WTC11 (cell line): Measurements from ENCODE around the gene FASN. TPM values are rescaled to one million over a fixed set of nuclear protein-coding genes. Genes with fewer than 3 reads are reported as not detected.

Source experiments
- ATAC-seq: fragments of 200-7000 bp; cut with Tn5 transposase; 2 replicates; pipeline ENCODE4 v1.10.0; 2021; ENCODE audit warnings: mild to moderate bottlenecking, moderate library complexity
- CTCF ChIA-PET: fragments of 300-600 bp; sonication (Branson Sonifier 250); formaldehyde crosslinking; loops from one replicate; lab custom pipeline; 2021; ENCODE audit warnings: antibody characterized with exemption; lab: Charles Lee
- POLR2A ChIA-PET: fragments of 350-600 bp; sonication (Branson Sonifier 250); formaldehyde crosslinking; loops from one replicate; lab custom pipeline; 2021; ENCODE audit warnings: antibody characterized with exemption; lab: Charles Lee
- DNase-seq: peaks from one replicate; pipeline ENCODE4 v3.0.0; 2021; ENCODE audit warnings: low spot score
- H3K27ac Mint-ChIP-seq: 2 replicates; pipeline ENCODE4 v1.8.0; 2021; ENCODE audit warnings: mixed read lengths
- H3K27me3 Mint-ChIP-seq: 2 replicates; pipeline ENCODE4 v1.8.0; 2021; ENCODE audit warnings: low read depth, mild to moderate bottlenecking, moderate library complexity, mixed read lengths
- H3K36me3 Mint-ChIP-seq: 2 replicates; pipeline ENCODE4 v1.8.0; 2021; ENCODE audit warnings: mixed read lengths
- H3K4me1 Mint-ChIP-seq: 2 replicates; pipeline ENCODE4 v1.8.0; 2022; ENCODE audit warnings: mixed read lengths
- H3K4me3 Mint-ChIP-seq: 2 replicates; pipeline ENCODE4 v1.8.0; 2021; ENCODE audit warnings: mild to moderate bottlenecking, moderate library complexity, mixed read lengths
- H3K9me3 Mint-ChIP-seq: 2 replicates; pipeline ENCODE4 v1.8.0; 2021; ENCODE audit warnings: mixed read lengths
- EMX1 ChIP-seq: fragments of 250-450 bp; sonication (Bioruptor Pico); IDR thresholded peaks from 2 replicates; pipeline ENCODE4 v1.8.0; 2021; ENCODE audit warnings: mild to moderate bottlenecking
- PRRX2 ChIP-seq: fragments of 250-450 bp; sonication (Bioruptor Pico); IDR thresholded peaks from 2 replicates; pipeline ENCODE4 v1.8.0; 2021; ENCODE audit warnings: mild to moderate bottlenecking
- total RNA-seq: library from RNA; stranded (reverse); gene quantifications from 3 replicates; pipeline ENCODE4 v1.2.3, GENCODE V29; 2021
- TF ChIP-seq, protein P1 (sequence below): fragments of 250-450 bp; sonication (Bioruptor Pico); IDR thresholded peaks from 2 replicates; pipeline ENCODE4 v1.9.0; 2021; ENCODE audit warnings: mild to moderate bottlenecking, borderline replicate concordance
- TF ChIP-seq, protein P2 (sequence below): sonication (generic); formaldehyde crosslinking; IDR thresholded peaks from 2 replicates; pipeline ENCODE4 v1.8.1; 2023; ENCODE audit warnings: mild to moderate bottlenecking, missing genetic modification reagents, moderate library complexity
- TF ChIP-seq, protein P3 (sequence below): sonication (generic); formaldehyde crosslinking; IDR thresholded peaks from 2 replicates; pipeline ENCODE4 v1.8.0; 2022; ENCODE audit warnings: mild to moderate bottlenecking, missing genetic modification reagents
- TF ChIP-seq, protein P4 (sequence below): sonication (generic); formaldehyde crosslinking; IDR thresholded peaks from 2 replicates; pipeline ENCODE4 v1.8.1; 2023; ENCODE audit warnings: mild to moderate bottlenecking, moderate library complexity, missing genetic modification reagents
- TF ChIP-seq, protein P5 (sequence below): fragments of 250-450 bp; sonication (Bioruptor Pico); IDR thresholded peaks from 2 replicates; pipeline ENCODE4 v1.9.0; 2021; ENCODE audit warnings: mild to moderate bottlenecking
- TF ChIP-seq, protein P6 (sequence below): sonication (generic); formaldehyde crosslinking; IDR thresholded peaks from 2 replicates; pipeline ENCODE4 v1.8.0; 2022; ENCODE audit warnings: missing genetic modification reagents
- TF ChIP-seq, protein P7 (sequence below): fragments of 200-600 bp; IDR thresholded peaks from 2 replicates; pipeline ENCODE4 v1.8.0; 2022; ENCODE audit warnings: antibody characterized with exemption

The FASN gene
- total RNA-seq, 1 experiment from 2014 or later: 742 TPM

DNA sequence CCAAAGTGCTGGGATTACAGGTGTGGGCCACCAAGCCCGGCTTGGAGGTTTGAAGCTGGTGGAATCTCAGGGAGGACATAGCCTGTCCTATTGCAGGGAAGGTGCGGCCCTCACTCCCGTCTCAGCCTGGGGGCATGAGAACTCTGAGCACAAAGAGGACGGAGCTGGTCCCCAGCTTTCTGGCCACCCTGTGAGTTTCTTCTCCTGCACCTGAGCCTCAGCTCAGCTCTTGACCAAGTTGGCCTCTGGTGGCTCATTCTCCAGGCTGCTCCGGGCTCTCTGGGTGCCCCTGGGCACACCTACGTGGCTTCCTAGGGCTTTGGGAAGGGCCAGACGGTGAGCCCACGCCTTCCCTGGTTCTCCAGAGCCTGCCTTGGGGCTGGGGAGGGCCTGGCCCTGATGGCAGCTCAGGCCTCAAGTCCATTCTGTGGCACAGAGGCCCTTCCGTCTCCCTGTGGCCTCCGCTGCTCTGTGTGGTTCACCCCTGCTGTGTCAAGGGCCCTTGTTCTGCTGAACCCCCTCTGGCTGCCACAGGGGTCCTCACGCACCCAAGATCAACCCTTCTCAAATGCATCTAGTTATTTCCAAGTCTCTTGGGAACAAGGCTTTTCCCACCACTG is 6.9 kb upstream of the FASN start:
- Mint-ChIP-seq H3K27ac (no peak overlapping the region; the same call in 1 of the 2 replicates), H3K4me3 (no peak overlapping the region), H3K9me3 (no peaks in the 10 kb centered on the region), H3K27me3 (peaks cover 20% of the 10 kb centered on the region), H3K36me3 (no peaks in the 10 kb centered on the region), H3K4me1 (peaks cover 53% of the 10 kb centered on the region)
- DNase-seq (no peak), ATAC-seq (no peak)
- POLR2A ChIA-PET: interaction anchor here (1.0 to 1.3 kb wide), 2 partner anchors 41 to 67 kb away, joined by 3 to 5 read pairs; partner anchors contain the start of gene DCXR
- TF ChIP-seq, protein P1, sequence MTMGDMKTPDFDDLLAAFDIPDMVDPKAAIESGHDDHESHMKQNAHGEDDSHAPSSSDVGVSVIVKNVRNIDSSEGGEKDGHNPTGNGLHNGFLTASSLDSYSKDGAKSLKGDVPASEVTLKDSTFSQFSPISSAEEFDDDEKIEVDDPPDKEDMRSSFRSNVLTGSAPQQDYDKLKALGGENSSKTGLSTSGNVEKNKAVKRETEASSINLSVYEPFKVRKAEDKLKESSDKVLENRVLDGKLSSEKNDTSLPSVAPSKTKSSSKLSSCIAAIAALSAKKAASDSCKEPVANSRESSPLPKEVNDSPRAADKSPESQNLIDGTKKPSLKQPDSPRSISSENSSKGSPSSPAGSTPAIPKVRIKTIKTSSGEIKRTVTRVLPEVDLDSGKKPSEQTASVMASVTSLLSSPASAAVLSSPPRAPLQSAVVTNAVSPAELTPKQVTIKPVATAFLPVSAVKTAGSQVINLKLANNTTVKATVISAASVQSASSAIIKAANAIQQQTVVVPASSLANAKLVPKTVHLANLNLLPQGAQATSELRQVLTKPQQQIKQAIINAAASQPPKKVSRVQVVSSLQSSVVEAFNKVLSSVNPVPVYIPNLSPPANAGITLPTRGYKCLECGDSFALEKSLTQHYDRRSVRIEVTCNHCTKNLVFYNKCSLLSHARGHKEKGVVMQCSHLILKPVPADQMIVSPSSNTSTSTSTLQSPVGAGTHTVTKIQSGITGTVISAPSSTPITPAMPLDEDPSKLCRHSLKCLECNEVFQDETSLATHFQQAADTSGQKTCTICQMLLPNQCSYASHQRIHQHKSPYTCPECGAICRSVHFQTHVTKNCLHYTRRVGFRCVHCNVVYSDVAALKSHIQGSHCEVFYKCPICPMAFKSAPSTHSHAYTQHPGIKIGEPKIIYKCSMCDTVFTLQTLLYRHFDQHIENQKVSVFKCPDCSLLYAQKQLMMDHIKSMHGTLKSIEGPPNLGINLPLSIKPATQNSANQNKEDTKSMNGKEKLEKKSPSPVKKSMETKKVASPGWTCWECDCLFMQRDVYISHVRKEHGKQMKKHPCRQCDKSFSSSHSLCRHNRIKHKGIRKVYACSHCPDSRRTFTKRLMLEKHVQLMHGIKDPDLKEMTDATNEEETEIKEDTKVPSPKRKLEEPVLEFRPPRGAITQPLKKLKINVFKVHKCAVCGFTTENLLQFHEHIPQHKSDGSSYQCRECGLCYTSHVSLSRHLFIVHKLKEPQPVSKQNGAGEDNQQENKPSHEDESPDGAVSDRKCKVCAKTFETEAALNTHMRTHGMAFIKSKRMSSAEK: no peak
- TF ChIP-seq, protein P2, sequence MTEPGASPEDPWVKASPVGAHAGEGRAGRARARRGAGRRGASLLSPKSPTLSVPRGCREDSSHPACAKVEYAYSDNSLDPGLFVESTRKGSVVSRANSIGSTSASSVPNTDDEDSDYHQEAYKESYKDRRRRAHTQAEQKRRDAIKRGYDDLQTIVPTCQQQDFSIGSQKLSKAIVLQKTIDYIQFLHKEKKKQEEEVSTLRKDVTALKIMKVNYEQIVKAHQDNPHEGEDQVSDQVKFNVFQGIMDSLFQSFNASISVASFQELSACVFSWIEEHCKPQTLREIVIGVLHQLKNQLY: no peak
- TF ChIP-seq, protein P3, sequence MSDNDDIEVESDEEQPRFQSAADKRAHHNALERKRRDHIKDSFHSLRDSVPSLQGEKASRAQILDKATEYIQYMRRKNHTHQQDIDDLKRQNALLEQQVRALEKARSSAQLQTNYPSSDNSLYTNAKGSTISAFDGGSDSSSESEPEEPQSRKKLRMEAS (CRISPR knock-in tag): no peak
- TF ChIP-seq EMX1 (CRISPR knock-in tag): no peak
- TF ChIP-seq PRRX2 (CRISPR knock-in tag): no peak
- TF ChIP-seq, protein P4, sequence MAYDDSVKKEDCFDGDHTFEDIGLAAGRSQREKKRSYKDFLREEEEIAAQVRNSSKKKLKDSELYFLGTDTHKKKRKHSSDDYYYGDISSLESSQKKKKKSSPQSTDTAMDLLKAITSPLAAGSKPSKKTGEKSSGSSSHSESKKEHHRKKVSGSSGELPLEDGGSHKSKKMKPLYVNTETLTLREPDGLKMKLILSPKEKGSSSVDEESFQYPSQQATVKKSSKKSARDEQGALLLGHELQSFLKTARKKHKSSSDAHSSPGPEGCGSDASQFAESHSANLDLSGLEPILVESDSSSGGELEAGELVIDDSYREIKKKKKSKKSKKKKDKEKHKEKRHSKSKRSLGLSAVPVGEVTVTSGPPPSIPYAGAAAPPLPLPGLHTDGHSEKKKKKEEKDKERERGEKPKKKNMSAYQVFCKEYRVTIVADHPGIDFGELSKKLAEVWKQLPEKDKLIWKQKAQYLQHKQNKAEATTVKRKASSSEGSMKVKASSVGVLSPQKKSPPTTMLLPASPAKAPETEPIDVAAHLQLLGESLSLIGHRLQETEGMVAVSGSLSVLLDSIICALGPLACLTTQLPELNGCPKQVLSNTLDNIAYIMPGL (CRISPR knock-in tag): no peak
- TF ChIP-seq, protein P5, sequence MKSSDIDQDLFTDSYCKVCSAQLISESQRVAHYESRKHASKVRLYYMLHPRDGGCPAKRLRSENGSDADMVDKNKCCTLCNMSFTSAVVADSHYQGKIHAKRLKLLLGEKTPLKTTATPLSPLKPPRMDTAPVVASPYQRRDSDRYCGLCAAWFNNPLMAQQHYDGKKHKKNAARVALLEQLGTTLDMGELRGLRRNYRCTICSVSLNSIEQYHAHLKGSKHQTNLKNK (CRISPR knock-in tag): no peak
- TF ChIP-seq, protein P6, sequence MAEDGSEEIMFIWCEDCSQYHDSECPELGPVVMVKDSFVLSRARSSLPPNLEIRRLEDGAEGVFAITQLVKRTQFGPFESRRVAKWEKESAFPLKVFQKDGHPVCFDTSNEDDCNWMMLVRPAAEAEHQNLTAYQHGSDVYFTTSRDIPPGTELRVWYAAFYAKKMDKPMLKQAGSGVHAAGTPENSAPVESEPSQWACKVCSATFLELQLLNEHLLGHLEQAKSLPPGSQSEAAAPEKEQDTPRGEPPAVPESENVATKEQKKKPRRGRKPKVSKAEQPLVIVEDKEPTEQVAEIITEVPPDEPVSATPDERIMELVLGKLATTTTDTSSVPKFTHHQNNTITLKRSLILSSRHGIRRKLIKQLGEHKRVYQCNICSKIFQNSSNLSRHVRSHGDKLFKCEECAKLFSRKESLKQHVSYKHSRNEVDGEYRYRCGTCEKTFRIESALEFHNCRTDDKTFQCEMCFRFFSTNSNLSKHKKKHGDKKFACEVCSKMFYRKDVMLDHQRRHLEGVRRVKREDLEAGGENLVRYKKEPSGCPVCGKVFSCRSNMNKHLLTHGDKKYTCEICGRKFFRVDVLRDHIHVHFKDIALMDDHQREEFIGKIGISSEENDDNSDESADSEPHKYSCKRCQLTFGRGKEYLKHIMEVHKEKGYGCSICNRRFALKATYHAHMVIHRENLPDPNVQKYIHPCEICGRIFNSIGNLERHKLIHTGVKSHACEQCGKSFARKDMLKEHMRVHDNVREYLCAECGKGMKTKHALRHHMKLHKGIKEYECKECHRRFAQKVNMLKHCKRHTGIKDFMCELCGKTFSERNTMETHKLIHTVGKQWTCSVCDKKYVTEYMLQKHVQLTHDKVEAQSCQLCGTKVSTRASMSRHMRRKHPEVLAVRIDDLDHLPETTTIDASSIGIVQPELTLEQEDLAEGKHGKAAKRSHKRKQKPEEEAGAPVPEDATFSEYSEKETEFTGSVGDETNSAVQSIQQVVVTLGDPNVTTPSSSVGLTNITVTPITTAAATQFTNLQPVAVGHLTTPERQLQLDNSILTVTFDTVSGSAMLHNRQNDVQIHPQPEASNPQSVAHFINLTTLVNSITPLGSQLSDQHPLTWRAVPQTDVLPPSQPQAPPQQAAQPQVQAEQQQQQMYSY (CRISPR knock-in tag): no peak
- TF ChIP-seq, protein P7, sequence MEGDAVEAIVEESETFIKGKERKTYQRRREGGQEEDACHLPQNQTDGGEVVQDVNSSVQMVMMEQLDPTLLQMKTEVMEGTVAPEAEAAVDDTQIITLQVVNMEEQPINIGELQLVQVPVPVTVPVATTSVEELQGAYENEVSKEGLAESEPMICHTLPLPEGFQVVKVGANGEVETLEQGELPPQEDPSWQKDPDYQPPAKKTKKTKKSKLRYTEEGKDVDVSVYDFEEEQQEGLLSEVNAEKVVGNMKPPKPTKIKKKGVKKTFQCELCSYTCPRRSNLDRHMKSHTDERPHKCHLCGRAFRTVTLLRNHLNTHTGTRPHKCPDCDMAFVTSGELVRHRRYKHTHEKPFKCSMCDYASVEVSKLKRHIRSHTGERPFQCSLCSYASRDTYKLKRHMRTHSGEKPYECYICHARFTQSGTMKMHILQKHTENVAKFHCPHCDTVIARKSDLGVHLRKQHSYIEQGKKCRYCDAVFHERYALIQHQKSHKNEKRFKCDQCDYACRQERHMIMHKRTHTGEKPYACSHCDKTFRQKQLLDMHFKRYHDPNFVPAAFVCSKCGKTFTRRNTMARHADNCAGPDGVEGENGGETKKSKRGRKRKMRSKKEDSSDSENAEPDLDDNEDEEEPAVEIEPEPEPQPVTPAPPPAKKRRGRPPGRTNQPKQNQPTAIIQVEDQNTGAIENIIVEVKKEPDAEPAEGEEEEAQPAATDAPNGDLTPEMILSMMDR: no peak
- CTCF ChIA-PET: interaction anchor here (1.5 to 2.8 kb wide), 3 partner anchors 41 to 84 kb away, joined by 3 to 18 read pairs (median 13); partner anchors contain the start of gene RAC3
